ENCODE data around the gene JAKMIP2. TPM values are rescaled to one million over a fixed set of nuclear protein-coding genes. Genes with fewer than 3 reads are reported as not detected.

The JAKMIP2 gene
- total RNA-seq, 1 experiment from 2014 or later, result 6.4 TPM

DNA sequence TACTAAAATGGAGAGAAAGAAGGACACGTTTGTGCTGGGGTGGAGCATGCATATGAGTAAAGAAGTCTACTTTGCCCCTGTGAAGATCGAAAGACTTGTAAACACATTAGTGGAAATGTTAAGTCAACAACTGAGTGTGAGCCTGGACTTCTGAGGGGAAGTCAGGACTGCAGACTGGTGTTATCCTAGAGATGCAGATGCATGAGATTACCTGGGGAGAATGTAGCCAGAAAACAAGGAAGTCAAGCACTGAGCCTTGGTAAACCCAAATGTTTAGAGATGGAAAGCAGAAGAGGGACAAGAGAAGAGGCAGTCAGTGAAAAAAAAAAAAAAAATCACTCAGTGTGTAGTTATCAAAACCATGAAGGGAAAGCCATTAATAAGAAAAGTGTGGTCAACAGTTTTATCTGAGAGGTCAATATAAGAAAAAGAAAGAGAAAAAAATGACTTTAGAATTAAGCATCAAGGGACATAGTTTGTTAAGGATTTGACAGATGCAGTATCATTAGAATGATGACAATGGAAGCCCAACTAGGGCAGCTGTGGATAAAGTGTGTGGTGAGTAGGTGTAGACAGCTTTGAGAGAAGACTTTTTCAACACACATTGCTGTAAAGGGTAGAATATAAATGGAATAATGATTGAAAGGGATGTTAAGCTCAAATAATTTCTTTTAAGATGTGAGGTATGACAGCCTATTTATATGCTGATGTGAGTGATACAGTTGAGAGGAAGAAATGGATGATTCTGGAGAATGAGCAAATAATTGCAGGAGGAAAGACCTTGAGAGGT is 22.2 kb downstream of the JAKMIP2 start:
- no peak overlapping the region for H3K4ac ChIP-seq (ENCODE audit: low read depth, low read length)
- H3K14ac ChIP-seq (ENCODE audit: insufficient read depth, low read length), result no peak overlapping the region
- no peak overlapping the region for H3K4me3 Mint-ChIP-seq
- DNase-seq, result no peak
- H2BK20ac ChIP-seq (ENCODE audit: low read depth, low read length, poor library complexity, severe bottlenecking), result no peak overlapping the region
- peaks cover 3% of the 10 kb centered on the region for H3K79me1 ChIP-seq (ENCODE audit: insufficient read depth, low read depth, low read length, poor library complexity, severe bottlenecking)
- H4K8ac ChIP-seq (replicated peaks; ENCODE audit: insufficient read length, low read depth, low read length), result no peak overlapping the region
- no peaks in the 10 kb centered on the region for H3K23me2 ChIP-seq (ENCODE audit: insufficient read length, low read depth, low read length, poor library complexity, severe bottlenecking)
- H3K27ac Mint-ChIP-seq, result no peak overlapping the region
- H4K20me1 ChIP-seq (ENCODE audit: control insufficient read depth, insufficient read depth, insufficient read length), result no peaks in the 10 kb centered on the region
- no peak overlapping the region for H3K4me2 ChIP-seq (ENCODE audit: insufficient read depth, insufficient read length, low read length)
- H3K23ac ChIP-seq (ENCODE audit: insufficient read length, low read depth, low read length), result no peak overlapping the region
- no peak overlapping the region for H3K27ac ChIP-seq (ENCODE audit: insufficient read length, low read depth, low read length)
- H2BK120ac ChIP-seq (ENCODE audit: low read depth, low read length, poor library complexity, severe bottlenecking), result no peak overlapping the region
- H3K9me3 Mint-ChIP-seq, result no peaks in the 10 kb centered on the region
- no peaks in the 10 kb centered on the region for H3K79me2 ChIP-seq (ENCODE audit: insufficient read depth, low read length)
- H2AK5ac ChIP-seq (ENCODE audit: insufficient read length, low read length), result no peak overlapping the region
- no peak overlapping the region for H2BK15ac ChIP-seq (ENCODE audit: low read depth, low read length)
- no peak overlapping the region for H2BK5ac ChIP-seq (ENCODE audit: insufficient read length, low read length)
- H3K36me3 Mint-ChIP-seq (ENCODE audit: insufficient read depth in 1 of 3, low read depth in 3 of 3), result peaks cover 0 to 1% (median 0%) of the 10 kb centered on the region in 3 experiments; a peak in 1 of 7 replicates
- peaks cover 7% of the 10 kb centered on the region; the same call in 1 of the 2 replicates for H3K4me1 ChIP-seq (ENCODE audit: insufficient read depth, low read length)
- H3K27me3 Mint-ChIP-seq (ENCODE audit: low read depth), result no peaks in the 10 kb centered on the region
- no peaks in the 10 kb centered on the region for H3K27me3 ChIP-seq (ENCODE audit: insufficient read depth, low read length)
- no peak overlapping the region for H4K91ac ChIP-seq (ENCODE audit: insufficient read length, low read depth, low read length)
- H2AFZ ChIP-seq (ENCODE audit: low read length), result no peak overlapping the region
- no peak overlapping the region for H2BK12ac ChIP-seq (ENCODE audit: insufficient read length, low read depth, low read length)
- H3K56ac ChIP-seq (ENCODE audit: insufficient read length, low read depth, low read length), result no peak overlapping the region
- peaks cover 13 to 21% of the 10 kb centered on the region in 2 experiments for H3K4me1 Mint-ChIP-seq
- no peak overlapping the region for H3T11ph ChIP-seq (ENCODE audit: low read length)
- no peak overlapping the region for H4K5ac ChIP-seq (ENCODE audit: insufficient read length, low read depth, low read length)
- no peak overlapping the region for H3K18ac ChIP-seq (ENCODE audit: insufficient read length, low read depth, low read length)
- no peak overlapping the region for H3K9ac ChIP-seq (ENCODE audit: extremely low read depth, insufficient read length, low read length)
- H3K9me3 ChIP-seq (ENCODE audit: control insufficient read depth, low read depth, low read length), result no peaks in the 10 kb centered on the region
- WGBS (ENCODE audit: extremely low coverage, insufficient read length, low lambda C conversion rate), result no CpG with 5 or more reads among the region's 2 CpGs
- TF ChIP-seq, protein P1, sequence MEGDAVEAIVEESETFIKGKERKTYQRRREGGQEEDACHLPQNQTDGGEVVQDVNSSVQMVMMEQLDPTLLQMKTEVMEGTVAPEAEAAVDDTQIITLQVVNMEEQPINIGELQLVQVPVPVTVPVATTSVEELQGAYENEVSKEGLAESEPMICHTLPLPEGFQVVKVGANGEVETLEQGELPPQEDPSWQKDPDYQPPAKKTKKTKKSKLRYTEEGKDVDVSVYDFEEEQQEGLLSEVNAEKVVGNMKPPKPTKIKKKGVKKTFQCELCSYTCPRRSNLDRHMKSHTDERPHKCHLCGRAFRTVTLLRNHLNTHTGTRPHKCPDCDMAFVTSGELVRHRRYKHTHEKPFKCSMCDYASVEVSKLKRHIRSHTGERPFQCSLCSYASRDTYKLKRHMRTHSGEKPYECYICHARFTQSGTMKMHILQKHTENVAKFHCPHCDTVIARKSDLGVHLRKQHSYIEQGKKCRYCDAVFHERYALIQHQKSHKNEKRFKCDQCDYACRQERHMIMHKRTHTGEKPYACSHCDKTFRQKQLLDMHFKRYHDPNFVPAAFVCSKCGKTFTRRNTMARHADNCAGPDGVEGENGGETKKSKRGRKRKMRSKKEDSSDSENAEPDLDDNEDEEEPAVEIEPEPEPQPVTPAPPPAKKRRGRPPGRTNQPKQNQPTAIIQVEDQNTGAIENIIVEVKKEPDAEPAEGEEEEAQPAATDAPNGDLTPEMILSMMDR (conservative IDR thresholded peaks at IDR 0.05), result no peak
